GM19351 (cell line): ENCODE data around the gene ZC3H18.
A peak's percentile ranks its signal among the peaks of the same experiment; 100 is the strongest.

ENCODE experiments used
- ATAC-seq: cut with Tn5 transposase; IDR thresholded peaks from one replicate; pipeline ENCODE4 v1.9.1; 2021; ENCODE audit warnings: mild to moderate bottlenecking, moderate library complexity; ENCODE audit not compliant: unreplicated experiment

The ZC3H18 gene

DNA sequence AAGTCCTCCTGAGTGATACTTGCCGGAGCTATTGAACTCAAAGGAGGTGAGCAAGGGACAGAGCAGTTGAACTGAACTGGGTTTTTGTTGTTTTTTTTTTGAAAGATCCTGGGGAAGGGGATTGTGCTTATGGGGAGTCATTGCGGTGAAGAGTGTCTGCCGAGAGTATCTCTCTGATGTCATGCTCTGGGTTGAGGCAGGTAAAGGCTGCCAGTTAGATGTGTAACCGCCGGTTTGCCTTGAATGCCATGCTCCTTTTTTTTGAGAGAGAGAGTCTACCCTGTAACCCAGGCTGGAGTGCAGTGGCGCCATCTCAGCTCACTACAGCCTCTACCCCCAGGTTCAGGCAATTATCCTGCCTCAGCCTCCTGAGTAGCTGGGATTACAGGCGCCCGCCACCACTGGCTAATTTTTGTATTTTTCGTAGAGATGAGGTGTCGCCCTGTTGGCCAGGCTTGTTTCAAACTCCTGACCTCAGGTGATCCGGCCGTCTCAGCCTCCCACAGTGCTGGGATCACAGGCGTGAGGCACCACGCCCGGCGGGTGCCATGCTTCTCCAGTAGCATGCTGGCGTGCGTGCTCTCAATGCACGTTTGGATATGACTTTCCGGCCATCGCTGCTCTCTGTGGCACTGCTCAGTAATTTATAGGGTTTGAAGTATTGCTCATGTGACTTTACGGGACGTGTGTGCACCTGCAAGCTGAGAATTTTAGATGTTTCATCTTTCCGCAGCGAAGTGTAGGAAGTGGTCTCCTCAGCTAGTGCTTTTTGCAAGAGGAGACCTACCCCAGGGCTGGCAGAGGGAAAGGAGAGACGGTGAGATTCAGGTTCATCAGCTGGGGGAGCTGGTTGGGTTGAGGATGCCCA, 8.5 kb downstream of the ZC3H18 start:
- no peak for ATAC-seq

DNA sequence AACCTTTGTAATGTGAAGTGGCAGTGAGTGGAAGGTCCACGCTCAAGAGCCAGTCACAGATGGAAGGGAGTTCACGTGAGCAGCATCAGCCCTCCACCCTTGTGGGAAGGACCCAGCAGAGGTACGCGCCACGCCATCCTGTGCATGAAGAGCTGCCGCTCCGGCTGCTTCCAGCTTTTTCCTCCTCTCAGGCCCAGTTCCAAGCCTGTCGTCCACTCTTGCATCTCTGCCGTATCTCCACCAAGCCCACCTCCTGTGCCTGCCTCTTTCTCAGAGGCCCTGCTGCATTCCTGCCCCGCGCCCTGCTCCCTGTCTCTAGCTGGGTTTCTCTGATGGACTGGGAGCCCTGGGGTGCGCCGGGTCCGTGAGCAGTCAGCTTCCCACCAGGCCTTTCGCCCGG, 10.2 kb downstream of the ZC3H18 start:
- ATAC-seq = no peak

DNA sequence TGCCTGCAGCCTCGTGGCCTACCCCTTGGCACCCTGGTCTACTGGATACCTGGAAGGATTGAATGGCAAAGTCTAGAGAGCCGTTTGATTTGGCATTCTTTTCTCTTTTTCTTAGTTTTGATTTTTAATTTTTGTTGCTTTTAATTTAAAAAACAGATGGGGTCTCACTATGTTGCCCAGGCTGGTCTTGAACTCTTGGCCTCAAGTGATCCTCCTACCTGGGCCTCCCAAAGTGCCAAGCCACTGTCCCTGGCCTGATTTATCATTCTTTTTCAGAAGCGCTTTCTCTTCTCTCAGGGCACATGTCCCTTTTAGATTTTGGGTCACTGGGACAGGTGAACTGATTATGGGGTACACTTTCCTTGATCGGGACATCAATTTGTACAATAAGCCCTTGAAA, 10.8 kb downstream of the ZC3H18 start:
- ATAC-seq = no peak

DNA sequence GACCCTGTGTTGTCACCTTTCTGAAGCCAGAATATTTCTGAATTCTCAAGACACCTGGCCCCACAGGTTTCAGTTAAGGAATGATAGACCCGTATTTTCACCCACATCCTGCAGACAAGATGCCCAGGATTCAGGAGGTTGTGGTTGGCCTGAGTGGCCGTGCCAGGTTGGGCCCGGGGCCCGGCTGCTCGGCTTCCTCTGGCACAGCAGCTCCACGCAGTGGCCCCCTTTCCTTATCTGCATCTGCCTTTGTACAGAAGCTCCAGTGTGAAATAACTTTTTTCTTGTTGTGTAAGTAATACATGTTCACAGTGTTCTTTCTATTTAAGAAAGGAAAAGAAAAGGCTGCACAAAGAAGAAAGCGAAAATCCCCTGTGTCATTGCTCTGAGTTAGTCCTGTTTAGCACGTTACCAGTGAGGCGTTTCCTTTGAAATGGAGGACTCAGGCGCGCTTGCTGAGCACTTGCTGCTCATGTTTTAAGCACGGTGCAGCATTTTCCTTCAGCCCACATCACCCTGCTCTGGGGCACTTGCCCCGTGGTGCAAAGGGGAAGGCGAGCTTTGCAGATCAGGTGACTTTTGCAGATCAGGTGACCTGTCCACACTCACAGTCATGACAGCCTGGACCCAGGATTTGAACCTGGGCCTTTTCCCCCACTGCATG, 12.8 kb downstream of the ZC3H18 start:
- no peak for ATAC-seq

DNA sequence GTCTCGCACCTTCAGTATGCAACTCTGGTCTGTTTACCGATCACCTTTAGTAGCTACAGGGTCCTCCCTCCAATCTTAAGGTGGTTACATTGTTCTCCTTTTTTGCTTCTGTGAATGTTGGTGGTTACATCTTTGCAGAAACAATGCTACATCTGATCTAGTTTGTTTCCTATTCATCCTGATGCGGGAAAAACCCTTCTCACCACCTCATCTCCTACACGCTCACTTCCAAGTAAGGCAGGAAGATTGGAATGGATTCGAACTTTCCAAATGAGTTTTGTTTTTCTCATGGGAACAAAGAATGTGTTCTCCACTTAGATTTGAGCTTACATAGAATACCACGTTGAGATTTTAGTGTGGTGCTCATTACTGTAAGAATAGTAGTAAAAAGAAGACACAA, 14.5 kb downstream of the ZC3H18 start:
- no peak for ATAC-seq

- no peak for ATAC-seq
Observed at GRCh38 chr16:88585269-88585668, 15.1 kb downstream of the ZC3H18 start.

GRCh38 chr16:88585927-88586581, 15.9 kb downstream of the ZC3H18 start:
- ATAC-seq = no peak

DNA sequence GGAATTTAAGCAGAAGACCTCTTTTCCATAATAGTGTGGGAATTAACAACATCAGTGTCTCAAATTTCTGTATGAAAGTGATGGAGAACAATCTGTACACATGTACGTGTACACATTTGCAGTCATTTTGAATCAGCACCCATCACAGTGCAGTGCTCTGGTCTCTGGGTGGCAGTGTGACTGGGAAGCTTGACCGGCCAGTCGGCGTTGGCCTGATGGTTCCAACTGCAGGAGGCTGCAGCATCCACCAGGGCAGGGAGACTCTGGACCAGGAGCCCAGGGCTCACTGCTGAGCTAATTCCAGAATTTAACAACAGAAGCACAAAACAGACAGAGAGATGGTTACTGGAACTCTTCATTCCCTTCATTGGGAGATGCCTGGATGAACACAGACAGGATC, 17.9 kb downstream of the ZC3H18 start:
- no peak for ATAC-seq

GRCh38 chr16:88588754-88589153, 18.6 kb downstream of the ZC3H18 start:
- ATAC-seq = no peak

DNA sequence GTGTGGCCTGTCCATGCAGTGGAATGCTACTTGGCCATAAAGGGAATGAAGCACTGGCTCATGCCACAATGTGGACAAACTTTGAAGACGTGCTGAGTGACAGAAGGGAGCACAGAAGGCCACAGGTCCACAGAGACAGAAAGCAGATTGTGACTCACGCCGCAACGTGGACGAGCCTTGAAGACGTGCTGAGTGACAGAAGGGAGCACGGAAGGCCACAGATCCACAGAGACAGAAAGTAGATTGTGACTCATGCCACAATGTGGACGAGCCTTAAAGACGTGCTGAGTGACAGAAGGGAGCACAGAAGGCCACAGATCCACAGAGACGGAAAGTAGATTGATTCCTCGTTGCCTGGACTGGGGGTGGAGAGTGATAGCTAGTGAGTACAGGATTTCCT, 19.2 kb downstream of the ZC3H18 start:
- no peak for ATAC-seq

GRCh38 chr16:88591577-88592021, 21.4 kb downstream of the ZC3H18 start:
- ATAC-seq = peak; percentile 73

DNA sequence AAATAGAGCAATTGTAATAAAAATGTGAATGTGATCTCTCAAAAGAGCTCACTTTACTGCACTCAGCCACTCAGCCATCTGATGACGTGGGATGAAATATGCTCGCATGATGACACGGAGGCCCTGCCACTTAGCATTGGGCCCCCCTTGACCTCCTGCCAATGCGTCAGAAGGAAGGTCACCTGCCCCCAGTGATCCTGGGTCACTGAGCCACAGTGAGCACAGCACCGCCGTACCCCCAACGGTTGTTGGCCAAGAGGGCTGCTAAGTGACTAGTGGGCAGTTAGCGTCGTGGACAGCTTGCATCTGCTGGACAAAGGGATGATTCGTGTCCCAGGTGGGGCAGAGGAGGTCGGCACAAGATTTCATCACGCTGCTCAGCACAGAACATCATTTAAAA, 22.9 kb downstream of the ZC3H18 start:
- no peak for ATAC-seq

DNA sequence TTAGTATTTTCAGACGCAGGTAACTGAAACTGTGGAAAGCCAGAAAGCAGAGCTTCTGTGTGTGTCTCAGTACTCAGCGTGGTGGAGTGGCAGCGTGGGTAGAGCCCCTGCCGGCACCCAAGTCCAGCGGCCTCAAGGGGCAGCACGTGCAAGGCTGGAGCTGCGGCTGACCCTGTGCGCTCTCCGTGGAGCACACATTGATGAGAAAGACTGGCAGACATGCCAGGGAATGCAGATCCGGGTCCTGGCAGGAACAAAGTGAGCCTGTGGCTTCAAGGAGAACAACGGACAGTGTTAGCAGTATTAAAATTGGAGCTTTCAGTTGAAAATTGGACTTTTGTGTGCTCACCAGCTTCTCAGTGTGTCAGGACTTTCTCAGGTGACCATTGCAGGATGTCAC, 23.3 kb downstream of the ZC3H18 start:
- ATAC-seq = no peak

GRCh38 chr16:88593910-88594309, 23.7 kb downstream of the ZC3H18 start:
- ATAC-seq = no peak

GRCh38 chr16:88595101-88595500, 24.9 kb downstream of the ZC3H18 start:
- no peak for ATAC-seq

DNA sequence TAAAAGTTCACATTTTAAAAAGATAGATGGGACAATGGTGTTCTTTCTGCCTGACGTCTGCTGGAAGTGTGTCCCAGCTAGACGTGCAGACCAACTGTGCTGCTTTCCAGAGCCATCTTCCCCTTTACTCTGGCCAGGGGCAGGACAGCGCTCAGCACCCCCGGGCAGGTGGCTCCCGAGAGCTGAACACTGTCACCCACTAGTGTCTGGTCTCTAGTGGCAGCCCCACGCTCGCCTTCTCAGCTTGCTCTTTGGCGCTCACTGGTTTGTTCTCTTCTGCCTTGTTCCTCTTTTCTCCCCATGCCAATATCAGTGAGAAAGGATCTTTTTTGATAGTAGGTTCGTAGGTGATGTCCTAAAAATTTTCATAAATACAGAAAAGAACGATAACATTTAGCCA, 25.7 kb downstream of the ZC3H18 start:
- no peak for ATAC-seq

DNA sequence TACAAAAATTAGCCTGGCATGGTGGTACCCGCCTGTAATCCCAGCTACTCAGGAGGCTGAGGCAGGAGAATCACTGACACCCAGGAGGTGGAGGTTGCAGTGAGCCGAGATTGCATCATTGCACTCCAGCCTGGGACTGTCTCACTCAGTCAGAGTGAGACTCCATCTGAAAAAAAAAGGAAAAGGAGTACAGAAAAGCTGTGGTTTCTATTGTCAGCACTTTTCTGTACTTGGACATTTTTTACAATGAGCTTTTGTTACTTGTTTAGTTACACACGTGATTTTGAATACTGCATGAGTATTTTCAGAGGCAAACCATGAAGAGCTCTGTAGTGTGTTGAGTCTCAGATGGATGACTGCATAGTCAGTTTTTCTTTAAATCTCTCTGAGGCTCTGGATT, 26.3 kb downstream of the ZC3H18 start:
- ATAC-seq = no peak

DNA sequence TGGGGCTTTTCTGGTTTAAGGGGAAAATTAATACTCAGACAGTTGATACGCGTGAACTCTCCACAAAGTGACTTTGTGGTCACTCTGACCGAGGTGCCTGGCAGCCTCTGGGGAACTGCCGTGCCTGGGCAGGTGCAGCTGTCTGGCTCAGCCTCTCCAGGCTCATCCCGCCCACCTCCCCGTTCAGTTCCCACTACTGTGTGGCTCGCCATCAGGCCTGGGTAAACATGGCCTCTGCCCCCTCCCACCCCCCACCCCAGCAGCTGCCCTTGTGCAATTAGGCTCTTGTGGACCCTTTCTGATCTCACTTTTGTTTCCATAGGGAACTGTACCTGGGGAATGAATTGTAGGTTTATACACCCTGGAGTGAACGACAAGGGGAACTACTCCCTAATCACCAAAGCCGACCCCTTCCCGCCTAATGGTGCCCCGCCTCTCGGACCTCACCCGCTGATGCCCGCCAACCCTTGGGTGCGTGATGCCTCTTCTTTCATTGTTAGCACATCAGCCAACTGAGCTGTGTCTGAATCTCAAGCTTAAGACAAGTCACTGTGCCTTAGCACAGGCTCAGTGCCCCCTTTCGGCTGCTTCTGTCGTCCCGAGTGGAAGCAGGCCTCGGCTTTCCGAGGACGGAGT, 27.8 kb downstream of the ZC3H18 start:
- ATAC-seq = no peak

DNA sequence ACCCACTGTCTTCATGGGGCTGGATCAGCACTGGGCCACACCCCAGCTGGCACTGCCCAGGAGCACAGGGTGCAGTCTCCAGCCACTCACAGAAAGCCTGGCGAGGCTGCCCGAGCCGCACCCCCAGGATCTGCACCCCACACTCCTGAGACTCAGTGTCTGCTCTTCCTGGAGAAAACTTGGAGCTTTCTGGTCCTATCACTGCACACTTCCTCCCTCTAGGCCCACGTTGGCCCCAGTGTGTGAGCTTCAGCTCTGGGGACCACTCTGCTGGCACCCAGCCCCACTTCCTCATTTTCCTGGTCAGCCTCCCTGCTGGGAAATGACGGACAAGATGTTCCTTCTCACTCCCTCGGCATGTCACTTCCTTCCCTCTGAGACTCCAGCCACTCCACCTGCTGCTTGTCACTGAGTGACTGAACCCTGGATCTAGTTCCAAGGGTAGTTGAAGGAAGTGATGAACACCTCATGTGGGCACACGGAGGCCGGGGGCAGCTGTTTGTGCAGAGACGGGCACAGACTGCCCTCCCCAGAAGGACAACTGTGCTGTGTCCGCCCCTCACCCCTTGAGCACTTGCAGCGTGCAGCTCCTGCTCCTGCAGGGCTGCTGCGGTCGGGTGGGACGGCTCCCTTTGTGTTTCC, 29.0 kb downstream of the ZC3H18 start:
- no peak for ATAC-seq

DNA sequence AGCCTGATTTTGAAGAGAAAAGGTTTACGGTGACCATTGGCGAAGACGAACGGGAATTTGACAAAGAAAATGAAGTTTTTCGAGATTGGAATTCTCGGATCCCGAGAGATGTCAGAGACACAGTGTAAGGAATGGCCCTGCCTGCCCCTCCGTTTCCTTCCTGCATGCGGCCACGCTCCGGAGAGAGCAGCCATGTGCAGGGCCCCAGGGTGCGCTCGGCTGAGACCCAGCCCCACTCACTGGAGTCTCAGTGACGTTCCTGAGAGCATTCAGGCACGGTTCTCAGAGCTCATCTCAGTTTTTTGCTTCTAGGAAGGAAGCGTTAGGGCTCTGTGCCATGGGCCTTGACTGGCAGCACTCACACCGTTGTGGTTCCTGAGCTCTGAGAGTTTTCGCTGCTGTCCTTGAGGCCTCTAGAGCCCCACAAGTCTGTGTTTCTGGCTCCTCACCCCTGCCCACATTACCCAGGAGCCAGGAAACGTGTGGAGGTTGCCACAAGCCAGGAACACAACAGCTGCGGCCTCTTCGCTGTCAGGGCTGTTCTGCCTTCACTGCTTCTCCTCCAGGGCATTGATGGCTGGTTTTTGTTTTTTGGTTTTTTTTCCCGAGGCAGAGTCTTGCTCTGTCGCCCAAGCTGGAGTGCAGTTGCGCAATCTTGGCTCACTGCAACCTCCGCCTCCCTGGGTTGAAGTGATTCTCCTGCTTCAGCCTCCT, 29.8 kb downstream of the ZC3H18 start:
- ATAC-seq = no peak
